Placental epithelial cell (primary cell): ENCODE results near the gene FXYD2. TPM values are rescaled to one million over a fixed set of nuclear protein-coding genes. Genes with fewer than 3 reads are reported as not detected.

Experiments
- total RNA-seq: library from RNA; depleted of rRNA; stranded (reverse); fragments of >200 nt; gene quantifications from 2 replicates; pipeline ENCODE4 v1.2.3, GENCODE V29; 2012

The FXYD2 gene
- total RNA-seq: not detected in 2 replicates

DNA sequence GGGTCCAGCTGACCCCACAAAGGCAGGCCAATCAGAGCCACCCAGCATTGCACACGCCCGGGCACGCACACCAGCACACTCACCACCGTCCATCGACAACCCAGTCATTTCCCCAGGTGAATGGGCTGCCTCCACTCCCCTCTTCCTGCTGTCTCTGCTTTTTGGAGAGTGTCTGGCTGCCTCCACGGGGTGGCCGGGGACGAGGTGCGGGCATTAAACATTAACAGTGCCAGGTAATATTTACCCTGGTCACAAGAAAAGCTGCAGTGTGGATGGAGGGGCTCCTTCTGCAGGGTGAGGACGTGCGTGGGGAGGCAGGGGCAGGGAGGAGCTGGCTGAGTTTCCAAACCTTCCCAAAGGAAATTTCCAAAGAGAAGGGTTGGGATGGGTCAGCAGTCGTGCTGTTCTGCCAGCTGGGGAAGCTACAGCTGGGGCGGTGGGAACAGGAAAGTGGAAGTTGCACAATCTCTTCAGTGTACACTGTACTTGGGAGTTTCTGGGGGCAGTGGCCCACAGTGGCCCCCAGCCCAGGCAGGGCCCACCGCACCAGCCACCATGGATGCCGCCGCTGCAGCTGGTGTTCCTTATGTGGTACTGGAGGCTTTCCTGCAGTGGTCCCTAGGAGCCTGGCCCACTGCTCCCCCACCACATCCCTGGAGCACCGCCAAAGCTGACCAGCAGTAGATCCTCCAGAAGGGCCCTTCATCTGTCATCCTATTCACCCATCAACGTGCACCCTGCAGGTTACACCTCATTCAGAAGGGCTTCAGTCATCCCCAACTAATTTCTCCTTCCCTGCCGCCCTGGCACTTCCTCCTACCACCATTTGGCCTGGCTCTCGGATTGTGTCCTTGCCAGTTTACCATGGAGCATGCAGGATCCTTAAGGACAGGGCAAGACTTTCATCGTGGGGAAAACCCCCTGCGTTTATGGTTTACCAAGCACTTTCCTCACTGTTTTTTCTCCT is at the start of gene FXYD2:
Gene FXYD2 (minus strand): TSS at position 174 of the 967 bp plus-strand sequence. CDS start 66 bp downstream, at position 108.

DNA sequence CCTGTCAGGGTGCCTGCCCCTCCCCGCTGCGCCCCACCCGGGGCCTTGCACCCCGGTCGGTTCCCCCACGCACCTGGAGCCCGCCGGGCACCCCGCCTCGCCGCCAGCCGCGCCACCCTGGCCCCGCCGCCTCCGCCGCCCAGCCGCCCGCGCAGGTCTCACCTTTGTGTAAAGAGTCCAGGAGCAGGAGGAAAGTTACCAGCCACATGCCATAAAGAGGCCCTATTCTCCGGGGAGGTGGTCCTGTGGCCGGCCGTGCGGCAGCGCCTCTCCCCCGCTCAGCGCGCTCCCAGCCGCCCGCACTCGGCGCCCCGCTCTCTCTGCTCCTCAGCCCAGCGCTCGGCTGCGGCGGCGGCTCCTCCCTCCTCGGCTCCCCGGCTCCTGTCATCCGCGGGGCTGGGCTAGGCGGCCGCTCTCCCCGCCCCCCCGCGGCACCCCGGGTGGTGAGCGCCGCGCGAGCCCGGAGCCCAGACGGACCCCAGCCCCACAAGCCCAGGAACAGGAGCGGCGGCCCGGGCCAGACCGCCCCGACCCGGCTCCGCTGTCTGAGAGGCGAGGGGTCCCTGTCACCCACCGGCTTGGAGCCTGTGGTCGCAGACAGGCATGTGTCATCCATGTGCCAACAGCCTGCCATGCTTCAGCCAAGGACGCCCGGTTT is 27.5 kb downstream of the FXYD2 start, which contains the start of gene DSCAML1:
Gene DSCAML1 (minus strand): TSS at position 345 of the 658 bp plus-strand sequence. CDS start 137 bp downstream, at position 208.

Other genes starting within 250 kb of the FXYD2 start
- not detected in 2 replicates for gene DSCAML1, start 27.5 kb downstream of the FXYD2 start, total RNA-seq
- 0.39 TPM in 1 of 2 replicates, not detected in the other for gene FXYD6, start 51.9 kb upstream of the FXYD2 start, total RNA-seq
- gene TMPRSS13, start 104.7 kb upstream of the FXYD2 start, total RNA-seq: 0.79 and 1.3 TPM in 2 replicates
- not detected in 2 replicates for gene IL10RA, start 161.7 kb upstream of the FXYD2 start, total RNA-seq